Ovary (tissue), 9 donors: ENCODE measurements around the gene LIMS2. TPM values are rescaled to one million over a fixed set of nuclear protein-coding genes. Genes with fewer than 3 reads are reported as not detected.

Source experiments
- DNase-seq, 5 donors: peaks; one replicate each; pipeline ENCODE4 v3.0.0-alpha.2; 2019 to 2020
- H3K27ac ChIP-seq, 2 donors: fragments of 200-600 bp; one replicate each; pipeline versions ENCODE4 v1.5.1 to v1.8.0; 2019 to 2022
- H3K27me3 ChIP-seq: fragments of 200-600 bp; one replicate; pipeline ENCODE4 v1.8.0; 2022
- H3K36me3 ChIP-seq: fragments of 200-600 bp; sonication (generic); one replicate; pipeline ENCODE4 v1.5.1; 2019
- H3K4me1 ChIP-seq: one replicate; pipeline ENCODE4 v1.8.1; 2013; ENCODE audit warnings: mild to moderate bottlenecking, moderate library complexity; ENCODE audit not compliant: insufficient read depth
- H3K4me3 ChIP-seq: fragments of 200-600 bp; sonication (generic); one replicate; pipeline ENCODE4 v1.5.1; 2017
- H3K9me3 ChIP-seq, 2 donors: fragments of 200-600 bp in 1 of 2; sonication (generic) in 1 of 2; one replicate each; pipeline versions ENCODE4 v1.5.1 to v1.8.1; 2013 to 2019; ENCODE audit warnings: mild to moderate bottlenecking in 1 of 2, moderate library complexity in 1 of 2
- CTCF ChIP-seq, 3 donors: fragments of 450-650 bp in 2 of 3; fragments of 200-600 bp in 1 of 3; IDR thresholded peaks; one replicate each; pipeline versions ENCODE4 v1.5.1 to v1.8.0; 2016 to 2022; ENCODE audit warnings: antibody characterized with exemption in 3 of 3, mild to moderate bottlenecking in 1 of 3
- EP300 ChIP-seq: sonication (generic); formaldehyde crosslinking; IDR thresholded peaks from one replicate; pipeline ENCODE4 v1.6.1; 2017; ENCODE audit warnings: antibody characterized with exemption
- POLR2A ChIP-seq: fragments of 450-650 bp; IDR thresholded peaks from one replicate; pipeline ENCODE4 v1.6.1; 2017; ENCODE audit warnings: antibody characterized with exemption, mild to moderate bottlenecking, moderate library complexity
- WGBS, 3 donors: extraction: QIAGEN DNeasy Blood & Tissue Kit in 1 of 3; methylation state at CpG; one replicate each; pipeline versions ENCODE4 v1.1.5 to v1.1.7; 2013 to 2017; 5-methylcytosine and 5-hydroxymethylcytosine counted together
- intact Hi-C, 4 donors: fragments of 100-400 bp; cut with DNase I; formaldehyde crosslinking; loops; one replicate each; pipeline versions ENCODE4 v1.11.0 to v1.15.1; 2022 to 2023
- polyA plus RNA-seq, 2 donors: library from polyadenylated mRNA; stranded (reverse); fragments of 200-250 nt in 1 of 2; fragments of 350-450 nt in 1 of 2; fragmentation: Illumina TruSeq in 1 of 2; extraction: RNeasy Lipid Tissue Mini Kit (QIAGEN cat#74804) in 1 of 2; gene quantifications; one replicate each; pipeline ENCODE4 v1.2.3, GENCODE V29; 2013 to 2014
- total RNA-seq, 7 donors: library from RNA; depleted of rRNA in 2 of 7; stranded (reverse); fragments of >200 nt in 2 of 7; fragmentation: NEBNext Ultra II Directional in 3 of 7; extraction: Animal tissue kit (Norgen Biotek cat#: 25700) in 3 of 7; gene quantifications; one replicate each; pipeline versions ENCODE4 v1.1.0 to v1.2.4, GENCODE V29; 2016 to 2023
- donor health status: DM: no; HTN: no; CAD: no; lungs with moderate emphysema.
- donor health status: DM: no; HTN: no; CAD: no.
- donor health status: Bipolar disorder and iron deficiency.
- donor health status: DM: yes; HTN: yes; CAD: no.
- donor health status: DM: no; HTN: no; CAD: no.
- donor health status: DM: yes; HTN: yes; CAD: no.

Gene LIMS2
- total and polyA plus RNA-seq, 9 donors, result 3.8 to 70.4 (median 19.1) TPM

DNA sequence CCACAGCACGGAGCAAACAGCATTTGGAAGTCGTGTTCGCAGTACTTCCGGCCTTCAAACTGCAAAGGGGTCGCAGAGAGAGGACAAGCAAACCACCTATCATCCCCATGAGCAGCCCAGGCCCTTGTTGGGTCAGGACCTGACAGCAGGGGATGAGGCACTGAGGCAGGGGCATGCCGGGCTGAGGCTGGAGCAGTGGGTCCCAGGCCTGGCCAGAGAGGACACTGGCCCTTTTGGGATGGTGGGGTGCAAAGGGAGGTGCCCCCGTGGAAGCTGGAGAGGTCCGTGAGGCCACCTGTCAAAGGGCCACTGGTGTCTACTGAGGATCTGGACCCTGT, 20.5 kb downstream of the LIMS2 start:
- TF ChIP-seq CTCF (IDR thresholded peaks at IDR 0.05), result no peak
- no peak for TF ChIP-seq POLR2A
- TF ChIP-seq EP300, result no peak
- intact Hi-C loops, result no loop called here
- Histone ChIP-seq H3K9me3 (no peaks in the 10 kb centered on the region), H3K4me1 (peaks cover 4% of the 10 kb centered on the region), H3K36me3 (no peaks in the 10 kb centered on the region), H3K27me3 (no peaks in the 10 kb centered on the region), H3K4me3 (no peak overlapping the region), H3K27ac (no peak overlapping the region)
- WGBS, 3 donors, result 91 to 96% (median 92%) methylated on average over 8 of the region's 8 CpGs
- DNase-seq, result no peak

DNA sequence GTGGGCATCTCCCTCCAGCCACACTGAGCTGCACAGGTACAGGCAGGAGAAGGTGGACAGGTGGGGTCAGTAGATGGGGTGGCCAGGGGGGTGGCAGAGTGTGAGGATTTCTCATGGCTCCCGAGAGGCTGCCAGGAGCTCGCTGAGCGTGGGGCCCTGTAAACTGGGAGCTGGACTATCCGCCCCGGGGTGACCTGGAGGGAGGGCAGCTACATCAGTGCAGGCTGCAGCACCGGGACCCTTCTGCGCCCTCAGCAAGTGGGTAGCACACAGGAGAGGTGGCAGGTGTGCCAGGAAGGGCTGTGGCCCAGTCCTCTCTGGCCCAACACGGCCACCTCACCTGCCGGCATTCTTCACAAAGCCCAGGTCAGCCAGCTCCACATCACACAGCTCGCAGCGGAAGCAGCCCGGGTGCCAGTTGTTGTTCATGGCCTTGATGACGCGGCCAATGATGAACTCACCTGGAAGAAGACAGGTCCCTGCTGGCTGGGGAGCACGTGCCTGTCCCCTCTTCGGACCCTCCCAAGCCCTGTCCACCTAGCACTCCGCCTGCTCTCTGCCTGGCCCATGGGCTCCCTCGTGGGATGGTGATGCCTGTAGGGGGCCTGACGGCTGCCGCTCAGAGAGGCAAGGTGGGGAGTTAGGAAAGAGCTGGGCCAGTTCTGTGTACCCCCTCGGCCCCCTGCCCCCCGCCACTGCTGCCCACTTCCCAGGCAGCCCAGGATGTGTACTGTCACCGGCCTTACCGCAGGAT, 21.1 kb downstream of the LIMS2 start:
- TF ChIP-seq CTCF (IDR thresholded peaks at IDR 0.05) (no peak), EP300 (no peak), POLR2A (no peak)
- no peak overlapping the region for H3K4me3 ChIP-seq
- no peak for DNase-seq
- H3K36me3 ChIP-seq, result no peaks in the 10 kb centered on the region
- no peaks in the 10 kb centered on the region for H3K9me3 ChIP-seq
- peaks cover 1% of the 10 kb centered on the region for H3K4me1 ChIP-seq
- H3K27me3 ChIP-seq, result no peaks in the 10 kb centered on the region
- H3K27ac ChIP-seq, result no peak overlapping the region
- intact Hi-C loops, result no loop called here
- WGBS, 3 donors, result 90 to 96% (median 94%) methylated on average over 24 of the region's 24 CpGs

DNA sequence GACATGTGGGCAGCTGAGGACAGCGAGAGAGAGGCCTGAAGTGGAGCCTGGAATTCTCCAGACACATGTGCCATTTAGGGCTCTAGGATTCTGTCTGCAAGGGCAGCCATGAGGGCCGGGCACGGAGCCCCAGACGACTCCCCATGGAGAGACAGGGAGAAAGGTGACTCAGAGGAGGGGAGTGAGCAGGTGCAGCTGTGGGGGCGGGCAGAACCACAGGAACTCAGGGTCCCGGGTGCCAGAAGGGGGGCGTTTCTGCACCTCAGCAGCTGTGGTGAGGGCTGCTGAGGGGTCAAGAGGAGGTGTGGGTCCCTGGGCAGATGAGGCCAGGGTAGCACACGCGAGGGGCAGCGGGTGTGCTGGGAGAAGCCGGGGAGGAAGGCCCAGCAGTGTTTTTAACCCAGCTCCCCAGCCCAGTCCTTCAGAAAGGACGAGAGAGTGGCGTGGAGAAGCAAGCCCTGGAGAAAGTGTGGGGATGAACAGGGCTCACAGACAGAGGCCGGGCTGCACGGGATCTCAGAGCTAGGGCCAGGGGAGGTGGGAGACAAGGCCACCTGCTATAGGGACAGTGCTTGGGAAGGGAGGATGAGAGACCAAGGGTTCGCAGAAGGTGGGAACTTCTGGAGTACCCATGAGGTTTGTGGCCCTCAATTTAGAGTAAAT, 21.8 kb downstream of the LIMS2 start:
- no peak overlapping the region for H3K4me3 ChIP-seq
- DNase-seq, result no peak
- intact Hi-C loops, result no loop called here
- no peaks in the 10 kb centered on the region for H3K36me3 ChIP-seq
- H3K9me3 ChIP-seq, result no peaks in the 10 kb centered on the region
- TF ChIP-seq CTCF (IDR thresholded peaks at IDR 0.05) (no peak), EP300 (no peak)
- H3K4me1 ChIP-seq, result no peaks in the 10 kb centered on the region
- WGBS, 3 donors, result 77 to 82% (median 81%) methylated on average over 16 of the region's 16 CpGs
- H3K27me3 ChIP-seq, result no peaks in the 10 kb centered on the region
- H3K27ac ChIP-seq, result no peak overlapping the region

DNA sequence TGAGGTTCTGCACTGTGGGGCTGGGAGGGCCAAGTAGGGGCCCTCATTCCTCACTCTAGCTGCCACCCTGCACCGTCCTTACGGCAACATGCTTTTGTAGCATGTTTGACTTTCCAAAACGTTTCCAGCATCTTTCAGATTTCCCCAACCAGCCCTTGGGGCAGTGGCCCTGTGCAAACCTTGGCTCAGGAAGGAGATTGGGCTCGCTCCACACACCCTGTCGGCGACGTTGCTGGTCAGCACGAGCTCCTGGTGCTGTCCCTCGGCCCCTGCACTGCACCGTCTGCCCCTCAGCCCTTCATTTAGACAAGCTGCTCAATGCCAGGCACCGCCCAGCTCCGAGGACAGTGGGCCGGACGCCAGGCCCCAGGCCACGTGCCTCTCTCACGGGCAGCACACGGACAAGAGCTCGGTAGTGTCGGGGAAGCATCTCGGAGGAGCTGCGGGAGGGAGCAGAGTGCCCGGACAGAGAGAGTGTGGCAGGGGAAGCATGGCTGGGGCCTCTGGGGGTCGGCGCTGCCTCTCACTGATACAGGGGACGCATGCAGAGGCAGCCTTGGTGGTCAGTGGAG, 22.5 kb downstream of the LIMS2 start:
- Histone ChIP-seq H3K4me3 (no peak overlapping the region), H3K36me3 (no peaks in the 10 kb centered on the region), H3K4me1 (no peaks in the 10 kb centered on the region), H3K27me3 (no peaks in the 10 kb centered on the region), H3K9me3 (no peaks in the 10 kb centered on the region), H3K27ac (no peak overlapping the region)
- WGBS, 3 donors, result 81 to 85% (median 82%) methylated on average over 25 of the region's 25 CpGs
- intact Hi-C loops, result no loop called here
- no peak for DNase-seq
- TF ChIP-seq POLR2A (no peak), EP300 (no peak), CTCF (IDR thresholded peaks at IDR 0.05) (no peak)
